Measurements from ENCODE around the gene CPT2.
"Not testable (repeated sequence)": the region's sequence is repeated elsewhere in the genome, so short reads cannot be mapped to it uniquely, and the experiment has no call there.

DNA sequence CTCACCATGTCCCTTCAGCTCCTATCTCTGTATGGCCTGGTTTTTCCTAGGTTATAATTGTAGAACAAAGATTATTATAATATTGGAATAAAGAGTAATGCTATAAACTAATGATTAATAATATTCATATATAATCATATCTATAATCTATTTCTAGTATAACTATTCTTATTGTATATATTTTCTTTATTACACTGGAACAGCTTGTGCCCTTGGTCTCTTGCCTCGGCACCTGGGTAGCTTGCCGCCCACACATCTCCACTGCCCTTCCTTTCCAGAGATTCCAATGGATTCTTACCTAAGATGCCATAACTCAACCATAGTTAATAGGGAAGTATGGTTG lies 10.7 kb upstream of the CPT2 start:
- TF ChIP-seq, protein P1, sequence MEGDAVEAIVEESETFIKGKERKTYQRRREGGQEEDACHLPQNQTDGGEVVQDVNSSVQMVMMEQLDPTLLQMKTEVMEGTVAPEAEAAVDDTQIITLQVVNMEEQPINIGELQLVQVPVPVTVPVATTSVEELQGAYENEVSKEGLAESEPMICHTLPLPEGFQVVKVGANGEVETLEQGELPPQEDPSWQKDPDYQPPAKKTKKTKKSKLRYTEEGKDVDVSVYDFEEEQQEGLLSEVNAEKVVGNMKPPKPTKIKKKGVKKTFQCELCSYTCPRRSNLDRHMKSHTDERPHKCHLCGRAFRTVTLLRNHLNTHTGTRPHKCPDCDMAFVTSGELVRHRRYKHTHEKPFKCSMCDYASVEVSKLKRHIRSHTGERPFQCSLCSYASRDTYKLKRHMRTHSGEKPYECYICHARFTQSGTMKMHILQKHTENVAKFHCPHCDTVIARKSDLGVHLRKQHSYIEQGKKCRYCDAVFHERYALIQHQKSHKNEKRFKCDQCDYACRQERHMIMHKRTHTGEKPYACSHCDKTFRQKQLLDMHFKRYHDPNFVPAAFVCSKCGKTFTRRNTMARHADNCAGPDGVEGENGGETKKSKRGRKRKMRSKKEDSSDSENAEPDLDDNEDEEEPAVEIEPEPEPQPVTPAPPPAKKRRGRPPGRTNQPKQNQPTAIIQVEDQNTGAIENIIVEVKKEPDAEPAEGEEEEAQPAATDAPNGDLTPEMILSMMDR (conservative IDR thresholded peaks at IDR 0.05) = peak; percentile 21
- not testable (repeated sequence) for TF ChIP-seq EZH2 (IDR thresholded peaks at IDR 0.05; ENCODE audit: low read depth)

Data from PC-9 (cell line).